Stimulated activated CD4-positive, alpha-beta T cell treated with anti-CD3 and anti-CD28 coated beads, Interleukin-2, amount 100 ng/mL, for 48 hours (primary cell): ENCODE results near the gene CTTN.
"Not testable (repeated sequence)": the region's sequence is repeated elsewhere in the genome, so short reads cannot be mapped to it uniquely, and the experiment has no call there.

Source experiments
- DNase-seq, 2 donors: peaks; one replicate each; pipeline ENCODE4 v3.0.0-alpha.2; 2020

The CTTN gene

DNA sequence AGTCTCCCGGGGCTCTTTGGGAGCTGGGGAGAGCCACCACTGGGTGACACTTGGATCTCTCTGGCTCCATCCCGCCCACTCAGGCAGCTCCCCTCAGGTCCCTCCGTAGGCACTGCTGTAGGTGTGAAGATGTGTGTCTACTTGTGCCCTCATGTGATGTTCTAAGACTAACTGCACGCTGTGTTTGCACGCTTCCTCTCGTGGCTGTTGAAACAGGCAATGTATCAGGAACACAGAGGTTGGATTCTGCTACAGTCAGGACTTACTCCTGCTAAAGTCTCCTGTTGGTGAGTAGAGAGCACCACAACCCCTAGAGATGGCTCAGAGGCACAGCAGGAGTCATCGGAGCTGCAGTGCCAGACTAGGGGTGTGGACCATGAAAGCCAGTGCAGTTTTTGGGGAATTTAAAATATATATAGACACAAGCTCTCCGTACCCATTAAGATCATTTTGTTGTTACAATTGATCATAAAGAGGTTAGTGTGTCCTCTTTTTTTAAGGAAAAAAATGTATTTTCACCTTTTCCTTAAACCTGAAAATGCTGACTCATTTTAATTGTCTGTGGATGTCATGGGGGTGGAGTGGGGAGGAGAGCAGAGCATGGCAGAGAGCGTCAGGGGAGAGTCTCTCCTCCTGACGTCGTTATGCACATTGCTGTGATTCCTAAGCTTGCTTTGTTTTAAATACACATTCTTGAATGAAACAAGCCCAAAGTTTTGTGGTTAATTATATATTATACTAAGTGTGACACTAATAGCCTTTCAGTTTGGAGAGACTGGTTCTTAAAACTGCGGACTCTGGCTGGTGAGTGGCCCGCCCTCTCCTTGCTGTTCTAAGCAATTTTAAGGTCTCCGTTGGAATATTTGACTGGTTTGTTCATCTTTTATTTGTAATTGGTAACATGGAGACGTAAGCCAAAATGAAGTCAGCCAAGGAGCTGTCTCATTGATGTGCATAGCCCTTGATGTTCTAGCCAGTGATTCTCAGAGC is 16.2 kb upstream of the CTTN start:
- DNase-seq = no peak

DNA sequence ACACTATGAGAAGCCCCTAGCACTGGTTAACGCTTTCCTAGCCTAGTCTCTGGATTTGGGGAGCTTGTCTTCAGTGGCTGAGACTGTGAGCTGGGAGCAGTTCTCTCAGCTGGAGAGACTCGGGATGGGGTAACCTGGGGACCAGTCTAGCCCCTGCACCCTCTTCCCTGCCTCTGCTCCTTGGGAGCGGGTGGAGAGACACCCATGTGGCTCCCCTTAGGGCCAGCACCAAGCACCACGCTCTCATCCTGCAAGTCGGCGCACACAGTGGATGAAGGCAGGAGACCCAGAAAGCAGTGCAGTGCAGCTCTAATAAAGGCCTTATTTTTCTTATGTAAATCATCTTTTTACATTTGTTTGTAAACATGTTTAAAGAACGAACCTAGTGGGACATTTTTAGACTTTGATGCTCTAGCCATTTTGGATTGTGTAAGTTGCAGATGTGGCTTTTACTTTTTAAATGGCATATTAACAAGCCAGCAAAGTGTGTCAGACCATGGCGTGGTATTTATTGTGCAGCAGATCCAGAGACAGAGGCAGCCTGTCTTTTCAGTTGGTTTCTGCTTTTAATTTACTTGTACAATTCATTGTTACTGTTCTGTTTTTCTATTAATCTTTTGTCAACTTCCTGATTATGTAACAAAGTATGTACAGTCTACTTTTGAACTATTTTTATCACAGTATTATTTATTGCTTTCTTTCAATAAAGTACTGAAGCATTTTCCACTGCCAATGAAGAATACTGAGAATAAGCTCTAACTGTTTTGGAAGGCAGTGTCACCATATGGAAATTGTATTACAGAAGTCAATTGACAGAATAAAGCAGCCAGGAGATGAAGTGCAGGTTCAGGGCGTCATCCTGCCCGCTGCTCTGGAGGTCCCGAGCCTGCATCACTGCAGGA is 14.4 kb upstream of the CTTN start:
- no peak for DNase-seq

DNA sequence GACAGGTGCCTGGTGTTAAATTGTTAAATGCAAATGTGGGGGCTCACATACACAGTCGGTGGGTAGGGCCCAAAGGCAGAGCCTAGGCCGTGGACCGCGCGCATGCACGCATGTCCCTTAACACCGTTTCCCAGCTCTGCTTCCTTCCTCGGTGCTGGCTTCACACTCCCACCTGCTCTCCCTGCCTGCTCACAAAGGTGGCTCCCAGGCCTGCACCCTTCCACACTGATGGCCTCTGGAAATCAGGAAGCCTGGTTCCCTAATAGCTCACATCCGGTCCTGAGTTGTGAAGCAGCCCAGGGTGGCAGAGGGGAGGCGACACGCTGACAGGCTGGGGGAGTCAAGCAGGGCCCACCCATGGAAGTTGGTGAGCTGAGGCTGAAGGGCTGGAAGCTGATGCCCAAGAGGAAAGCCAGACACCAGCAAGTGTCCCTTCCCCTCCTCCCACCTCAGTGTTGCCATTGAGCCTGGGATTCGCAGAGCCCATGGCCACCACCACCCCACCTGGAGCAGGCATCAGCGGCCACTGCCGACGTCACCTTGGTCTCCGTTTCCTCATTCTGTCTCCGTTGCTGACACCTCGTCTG is 13.7 kb upstream of the CTTN start:
- no peak for DNase-seq

DNA sequence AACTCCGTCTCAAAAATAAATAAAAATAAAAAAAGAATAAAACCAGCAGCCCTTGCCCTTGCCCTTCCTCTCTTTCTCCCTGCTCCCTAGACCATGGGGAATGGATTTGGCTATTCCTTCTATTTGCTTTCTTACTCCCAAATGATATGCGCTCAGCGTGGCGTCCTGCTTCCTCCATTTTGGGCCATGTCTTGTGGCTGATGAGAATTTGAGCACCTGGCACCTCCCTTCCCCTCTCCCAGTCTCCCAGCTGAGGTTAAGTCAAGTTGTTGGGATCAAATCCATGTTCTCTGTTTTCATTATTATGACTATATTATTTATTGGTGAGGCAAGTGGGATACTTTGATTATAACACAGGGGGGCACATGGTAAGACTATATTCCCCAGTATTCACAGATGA is 10.8 kb upstream of the CTTN start:
- DNase-seq = no peak

DNA sequence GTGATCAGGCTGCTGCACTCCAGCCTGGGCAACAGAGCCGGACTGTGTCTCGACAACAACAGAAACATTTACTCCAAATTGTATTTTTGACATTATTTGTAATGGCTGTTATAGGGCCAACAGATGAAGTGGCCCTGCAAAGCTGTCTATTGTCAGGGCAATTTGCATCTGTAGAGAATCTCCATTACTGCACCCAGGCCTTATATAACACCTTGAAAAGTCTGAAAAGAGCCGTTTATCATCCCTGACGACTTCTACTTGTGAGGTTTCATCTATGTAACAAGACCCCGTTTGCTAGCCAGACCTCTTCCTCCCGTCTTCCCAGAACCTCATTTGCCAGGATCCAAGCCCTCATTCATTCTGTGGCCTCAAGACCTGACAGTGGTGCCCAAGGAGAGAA is 9.1 kb upstream of the CTTN start:
- DNase-seq = no peak

DNA sequence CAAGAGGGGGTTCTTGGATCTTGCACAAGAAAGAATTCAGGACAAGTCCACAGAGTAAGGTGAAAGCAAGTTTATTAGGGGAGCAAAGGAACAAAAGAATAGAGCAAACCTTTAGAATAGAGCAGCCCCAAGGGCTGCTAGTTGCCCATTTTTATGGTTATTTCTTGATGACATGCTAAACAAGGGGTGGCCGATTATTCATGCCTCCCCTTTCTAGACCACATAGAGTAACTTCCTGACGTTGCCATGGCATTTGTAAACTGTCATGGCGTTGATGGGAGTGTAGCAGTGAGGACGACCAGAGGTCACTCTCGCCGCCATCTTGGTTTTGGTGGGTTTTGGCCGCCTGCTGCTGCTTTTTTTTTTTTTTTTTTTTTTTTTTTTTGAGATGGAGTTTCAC is 7.4 kb upstream of the CTTN start:
- not testable (repeated sequence) for DNase-seq

DNA sequence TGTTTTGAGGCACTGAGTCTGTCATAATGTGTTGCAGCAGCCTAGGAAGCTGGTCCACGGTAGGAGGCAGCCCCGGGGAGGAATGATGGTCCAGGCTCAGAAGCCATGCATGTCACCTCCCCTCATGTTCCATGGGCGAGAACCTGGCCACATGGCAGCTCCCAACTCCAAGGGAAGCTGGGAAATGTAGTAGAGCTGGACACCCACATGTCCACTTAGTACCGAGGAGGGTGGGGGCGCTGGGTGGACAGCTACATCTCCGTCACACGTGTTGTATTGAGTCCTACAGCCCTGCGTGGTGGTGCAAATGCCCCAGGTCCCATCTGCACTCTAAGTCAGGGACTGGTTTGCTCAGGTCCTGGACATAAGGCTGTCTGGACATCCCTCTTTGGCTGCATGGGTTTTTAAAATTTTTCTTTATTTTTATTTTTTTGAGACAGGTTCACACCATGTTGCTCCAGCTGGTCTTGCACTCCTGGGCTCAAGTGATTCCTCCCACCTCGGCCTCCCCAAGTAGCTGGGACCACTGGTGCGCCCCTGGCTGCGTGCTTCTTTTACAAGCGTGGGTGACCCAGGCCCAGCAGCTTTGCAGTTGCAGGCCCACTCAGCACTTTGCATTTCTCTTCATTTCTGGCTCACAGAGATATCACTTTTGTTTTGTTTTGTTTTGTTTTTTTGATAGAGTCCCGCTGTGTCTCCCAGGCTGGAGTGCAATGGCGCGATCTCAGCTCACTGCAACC is 3.9 kb upstream of the CTTN start:
- no peak for DNase-seq

DNA sequence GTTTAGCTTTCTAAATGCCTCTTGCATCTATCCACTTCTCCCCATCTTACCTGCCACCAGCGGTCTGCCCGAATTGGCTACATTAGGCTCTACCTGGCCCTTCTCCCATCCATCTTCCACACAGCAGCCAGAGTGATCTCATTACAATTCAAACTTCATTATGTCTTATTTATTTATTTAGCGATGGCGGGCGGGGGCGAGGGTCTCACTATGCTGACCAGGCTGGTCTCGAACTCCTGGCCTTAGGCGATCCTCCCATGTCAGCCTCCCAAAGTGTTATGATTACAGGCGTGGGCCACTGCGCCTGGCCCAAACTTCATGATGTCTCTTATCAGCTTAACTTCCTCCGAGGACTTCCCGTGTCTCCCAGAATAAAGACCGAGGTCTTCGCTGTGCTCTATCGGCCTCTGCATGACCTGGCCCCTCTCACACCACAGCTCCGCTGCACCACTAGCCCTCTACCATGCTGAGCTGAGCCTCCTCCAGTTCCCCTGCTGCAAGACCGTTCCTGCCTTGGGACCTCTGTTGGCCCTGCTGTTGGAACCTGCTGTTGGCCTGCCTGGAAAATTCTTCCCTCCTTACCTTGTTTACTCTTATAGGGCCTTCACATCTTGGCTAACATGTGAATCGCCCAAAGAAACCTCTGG is 870 bp upstream of the CTTN start:
- no peak for DNase-seq

DNA sequence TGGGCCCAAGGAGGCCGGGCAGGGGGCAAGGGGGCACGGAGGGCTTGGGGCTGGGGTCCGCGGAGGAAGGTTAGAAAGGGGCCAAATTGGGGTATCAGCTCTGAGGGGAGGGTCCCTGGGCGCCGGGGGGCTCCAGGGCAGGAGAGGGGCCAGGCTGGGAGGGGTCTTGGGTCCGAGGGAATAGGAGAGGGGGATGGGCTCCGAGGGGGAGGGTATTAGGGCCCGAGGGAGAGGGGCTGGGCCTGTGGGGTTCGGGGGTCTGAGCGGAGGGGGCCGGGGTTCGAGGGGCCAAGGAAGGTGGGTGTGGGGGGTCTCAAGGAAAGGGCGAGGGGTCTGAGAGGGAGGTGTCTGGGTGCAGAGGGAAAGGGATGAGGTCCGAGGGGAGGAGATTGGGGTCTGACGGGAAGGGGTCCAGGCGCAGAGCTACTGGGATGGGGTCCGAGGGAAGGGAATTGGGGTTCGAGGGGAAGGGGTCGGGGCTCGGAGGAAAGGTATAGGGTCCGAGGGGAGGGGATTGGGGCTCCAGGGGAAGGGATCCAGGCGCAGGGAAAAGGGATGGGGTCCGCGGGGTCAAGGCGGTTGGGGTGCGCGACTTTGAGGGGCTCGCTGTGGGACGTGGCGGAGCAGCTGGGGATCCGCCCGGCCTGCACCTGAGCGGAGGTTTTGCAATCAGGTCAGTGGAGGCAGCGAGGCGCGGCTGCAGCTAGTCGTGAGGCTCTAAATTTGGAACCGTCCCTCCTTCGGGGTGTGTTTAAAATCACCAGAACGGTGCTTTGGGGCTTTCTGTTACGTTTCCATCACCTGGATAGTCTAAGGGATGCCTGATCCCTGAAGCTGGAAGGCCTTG is 728 bp downstream of the CTTN start:
- DNase-seq = no peak

DNA sequence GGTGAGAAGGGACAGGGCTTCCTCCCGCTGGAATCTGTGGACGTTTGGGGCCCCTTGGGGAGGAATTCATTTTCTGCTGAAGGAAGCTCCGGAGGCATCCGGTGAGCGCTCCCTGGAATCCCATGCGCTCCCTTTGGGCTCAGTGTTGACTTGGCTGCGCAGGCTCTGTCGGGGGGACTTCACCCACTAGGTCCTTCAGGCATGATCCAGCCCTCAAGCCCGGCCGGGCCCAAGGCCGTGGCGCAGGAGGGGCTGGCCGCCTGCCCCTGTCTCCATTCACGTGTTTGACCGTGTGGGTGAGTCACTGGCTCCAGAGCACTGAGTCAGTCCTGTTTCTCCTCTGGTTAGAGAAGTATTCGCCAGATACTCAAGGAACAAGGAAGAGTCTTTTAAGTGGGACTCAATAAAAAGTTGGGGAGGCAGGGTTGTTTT is 1.4 kb downstream of the CTTN start:
- DNase-seq = no peak

DNA sequence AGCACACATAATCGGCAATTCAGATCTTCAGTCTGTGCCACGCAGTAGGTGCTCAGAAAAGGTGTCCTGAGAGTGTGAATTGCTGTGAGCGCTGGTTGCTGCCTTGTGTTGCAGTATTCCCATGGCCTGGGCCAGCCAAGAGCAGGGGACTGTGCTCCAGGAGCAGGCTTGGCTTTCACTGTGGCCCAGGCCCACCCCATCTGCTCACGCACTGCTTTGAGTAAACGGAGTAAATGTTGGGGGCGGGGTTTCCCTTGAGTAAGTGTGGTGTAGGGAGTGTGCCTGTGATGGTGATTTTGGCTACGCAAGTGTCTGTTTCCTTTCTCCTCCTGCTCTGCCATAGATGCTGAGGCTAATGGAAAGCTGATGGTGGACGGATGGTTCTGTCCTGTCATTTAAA is 2.3 kb downstream of the CTTN start:
- no peak for DNase-seq

DNA sequence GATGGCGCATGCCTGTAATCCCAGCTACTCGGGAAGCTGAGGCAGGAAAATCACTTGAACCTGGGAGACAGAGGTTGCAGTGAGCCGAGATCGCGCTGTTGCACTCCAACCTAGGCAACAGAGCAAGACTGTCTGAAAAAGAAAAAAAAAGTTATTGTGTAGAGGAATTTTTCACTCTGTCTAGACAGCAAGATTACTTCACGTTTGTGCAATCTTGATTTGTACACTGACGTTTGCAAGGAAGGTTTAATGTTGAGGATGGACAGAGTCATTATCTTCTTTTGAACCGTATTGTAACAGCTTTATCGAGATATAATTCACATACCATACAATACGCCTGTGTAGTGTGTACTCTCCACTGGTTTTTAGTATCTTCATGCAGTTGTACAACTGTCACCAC is 3.7 kb downstream of the CTTN start:
- no peak for DNase-seq

DNA sequence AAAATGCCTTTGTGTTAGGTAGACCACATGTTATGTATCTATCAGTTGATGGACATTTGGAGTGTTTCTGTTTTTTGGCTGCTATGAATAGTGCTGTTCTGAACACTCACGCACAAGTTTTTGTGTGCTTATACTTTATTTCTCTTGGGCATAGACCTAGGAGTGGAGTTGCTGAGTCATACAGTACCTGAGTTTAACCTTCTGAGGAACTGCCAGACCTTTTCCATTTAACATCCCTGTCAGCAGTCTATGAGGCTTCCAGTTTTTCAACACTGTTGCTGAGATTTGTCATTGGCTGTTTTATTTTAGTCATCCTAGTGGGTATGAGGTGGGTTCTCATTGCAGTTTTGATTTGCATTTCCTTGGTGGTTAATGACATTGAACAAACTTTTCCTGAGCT is 4.4 kb downstream of the CTTN start:
- no peak for DNase-seq

DNA sequence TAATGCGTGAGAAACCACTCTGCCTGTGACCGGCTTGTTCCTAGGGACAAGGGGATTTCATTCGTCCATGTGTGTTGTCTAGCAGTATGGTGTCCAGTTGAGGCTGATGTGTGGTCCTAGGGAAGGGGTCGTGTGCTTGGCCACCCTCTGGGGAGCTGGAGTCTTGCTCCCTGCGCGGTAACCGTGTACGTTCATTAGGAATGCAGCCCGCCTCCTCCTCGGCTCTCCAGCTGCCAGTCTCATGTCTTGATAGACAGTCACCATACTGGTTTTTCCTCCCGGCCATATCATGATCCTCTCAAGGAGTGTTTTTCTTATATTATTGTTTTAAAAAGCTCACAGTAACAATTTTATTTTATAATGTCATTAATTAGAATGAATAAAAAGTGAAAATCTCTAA is 5.9 kb downstream of the CTTN start:
- no peak for DNase-seq

DNA sequence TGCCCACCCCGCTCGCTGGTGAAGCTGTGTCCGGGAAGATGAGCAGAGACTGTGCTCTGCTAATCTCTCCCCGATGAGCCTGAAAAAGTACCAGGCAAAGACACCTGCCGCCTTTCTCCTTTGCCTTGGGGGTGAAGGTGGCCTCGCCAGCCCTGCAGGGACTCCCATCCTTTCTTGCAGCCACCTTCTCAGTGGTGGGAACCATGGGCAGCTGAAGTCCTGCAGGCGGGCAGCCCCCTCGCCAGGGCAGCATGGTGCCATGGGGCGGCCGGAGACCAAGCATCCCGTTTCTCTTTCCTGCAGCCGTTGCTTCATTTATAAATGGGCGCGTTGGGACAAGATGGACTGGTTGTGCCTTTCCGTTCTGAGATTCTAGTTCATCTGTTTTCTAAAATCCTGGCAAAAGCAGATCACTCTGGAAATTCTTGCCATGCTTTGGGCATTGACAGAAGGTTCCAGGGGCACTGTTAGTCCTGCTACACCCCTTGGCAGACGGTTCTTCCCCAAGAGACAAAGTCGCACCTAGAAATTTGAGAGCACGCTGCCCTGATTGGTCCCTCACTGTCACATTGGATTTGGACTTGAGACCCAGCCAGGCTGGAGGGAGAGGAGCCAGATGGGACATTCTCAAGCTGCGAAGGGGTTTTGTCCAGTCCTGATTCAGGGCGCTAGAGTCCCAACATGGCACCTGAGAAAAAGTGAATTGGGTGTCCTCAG is 7.5 kb downstream of the CTTN start:
- no peak for DNase-seq

DNA sequence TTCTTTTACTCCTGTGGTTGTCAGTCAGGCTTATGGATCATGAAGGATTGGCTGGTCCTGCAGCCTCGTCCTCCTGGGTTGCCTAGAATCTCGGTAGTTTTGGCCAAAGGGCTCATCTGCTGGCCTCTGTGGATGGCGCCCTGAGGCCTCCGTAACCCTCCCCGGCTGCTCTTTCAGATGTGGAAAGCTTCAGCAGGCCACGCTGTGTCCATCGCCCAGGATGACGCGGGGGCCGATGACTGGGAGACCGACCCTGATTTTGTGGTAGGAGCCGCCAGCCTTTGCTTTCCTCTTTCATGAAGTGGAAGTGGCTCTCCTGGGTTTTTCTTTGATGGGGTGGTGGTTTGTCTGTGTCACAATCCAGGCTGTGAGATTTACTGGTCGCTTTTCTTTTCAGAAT is 8.8 kb downstream of the CTTN start:
- DNase-seq = no peak

DNA sequence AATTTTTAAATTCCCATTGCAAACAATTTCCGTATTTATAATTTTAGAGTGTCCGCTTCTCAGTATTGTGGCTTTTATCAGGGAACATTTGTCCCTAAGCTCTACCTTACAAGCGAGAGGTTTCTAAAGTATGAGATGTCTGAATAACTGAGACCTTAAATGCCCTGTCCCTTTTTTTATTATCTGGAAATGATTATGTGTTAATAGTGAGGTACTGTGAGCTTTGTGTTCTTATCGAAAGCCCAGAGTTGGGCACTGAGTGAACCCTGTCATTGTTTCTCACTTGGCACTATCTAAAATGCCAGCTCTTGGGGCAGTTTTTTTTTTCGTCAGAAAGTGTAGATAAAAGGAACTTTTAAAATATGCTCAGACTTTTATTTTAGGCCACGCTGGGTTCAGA is 9.5 kb downstream of the CTTN start:
- no peak for DNase-seq

DNA sequence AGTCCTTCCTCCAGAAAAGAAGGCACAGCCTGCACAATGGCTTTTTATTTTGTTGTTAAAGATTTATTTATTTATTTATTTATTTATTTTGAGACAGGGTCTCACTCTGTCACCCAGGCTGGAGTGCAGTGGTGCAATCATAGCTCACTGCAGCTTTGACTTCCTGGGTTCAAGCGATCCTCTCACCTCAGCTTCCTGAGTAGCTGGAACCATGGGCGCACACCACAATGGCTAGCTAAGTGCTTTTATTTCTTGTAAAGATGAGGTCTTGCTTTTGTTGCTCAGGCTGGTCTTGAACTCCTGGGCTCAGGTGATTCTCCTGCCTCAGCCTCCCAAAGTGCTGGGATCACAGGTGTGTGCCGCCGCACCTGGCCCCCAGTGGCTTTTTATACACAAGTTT is 10.0 kb downstream of the CTTN start:
- not testable (repeated sequence) for DNase-seq

DNA sequence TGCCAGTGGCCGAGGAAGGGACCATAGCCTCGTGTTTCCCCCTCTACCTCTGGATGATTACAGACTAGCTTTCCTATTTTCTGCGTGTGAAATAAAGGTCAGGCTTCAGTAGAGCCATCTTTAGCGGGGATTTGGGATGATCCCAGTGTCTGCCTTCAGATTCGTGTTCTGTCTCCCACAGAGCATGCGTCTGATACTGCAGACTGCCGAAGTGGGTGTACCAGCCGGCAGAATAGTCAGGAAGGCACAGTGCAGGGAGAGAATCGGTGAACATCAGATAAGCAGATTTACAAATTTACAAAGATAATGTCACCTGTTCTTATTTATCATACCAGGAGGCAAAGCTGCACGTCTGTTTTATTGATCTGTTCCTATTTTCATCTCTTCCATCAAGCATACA is 11.1 kb downstream of the CTTN start:
- no peak for DNase-seq

DNA sequence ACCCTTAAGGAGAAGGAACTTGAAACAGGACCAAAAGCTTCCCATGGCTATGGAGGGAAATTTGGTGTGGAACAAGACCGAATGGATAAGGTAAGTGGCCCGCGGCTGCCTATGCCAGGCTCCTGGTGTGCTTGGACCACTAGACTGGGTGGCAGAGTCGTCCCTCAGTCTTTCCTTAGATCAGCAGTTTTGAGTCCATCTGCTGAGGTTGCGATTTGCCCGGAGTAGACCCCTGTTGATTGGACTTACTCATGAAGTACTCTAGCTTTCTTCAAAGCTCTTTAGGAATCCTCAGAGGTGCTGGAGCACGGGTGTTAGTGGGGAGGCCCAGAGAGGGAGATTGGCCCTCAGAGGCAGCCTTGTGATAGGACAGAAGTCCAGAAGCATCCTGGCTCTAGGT is 11.5 kb downstream of the CTTN start:
- DNase-seq = no peak
